PC-9 (cell line): ENCODE data around the gene RXRB. TPM values are rescaled to one million over a fixed set of nuclear protein-coding genes. Genes with fewer than 3 reads are reported as not detected.

Experiments used
- BruUV-seq: library from RNA; stranded (reverse); fragments of 400-500 nt; replicated peaks from 2 replicates; lab custom pipeline; 2021; lab: Mats Ljungman, UMichigan
- CTCF ChIA-PET: fragments of 300-600 bp; sonication (Branson Sonifier 250); formaldehyde crosslinking; loops from one replicate; lab custom pipeline; 2022; ENCODE audit warnings: antibody characterized with exemption; lab: Charles Lee
- POLR2A ChIA-PET: fragments of 300-600 bp; sonication (Branson Sonifier 250); formaldehyde crosslinking; loops from one replicate; lab custom pipeline; 2022; ENCODE audit warnings: antibody characterized with exemption; ENCODE audit not compliant: unreplicated experiment; lab: Charles Lee
- DNase-seq, 2 experiments: peaks; one replicate each; pipeline versions ENCODE4 v3.0.0 to v3.0.0-alpha.2; 2015 to 2022; ENCODE audit warnings: mixed read lengths in 1 of 2
- H2AFZ ChIP-seq: fragments of 200-600 bp; sonication (generic); 2 replicates; pipeline ENCODE4 v1.8.1; 2017; ENCODE audit warnings: antibody characterized with exemption
- H3F3A ChIP-seq: fragments of 200-600 bp; sonication (generic); 2 replicates; pipeline ENCODE4 v1.8.1; 2017; ENCODE audit warnings: antibody characterized with exemption, mild to moderate bottlenecking, low read depth; ENCODE audit not compliant: insufficient read depth
- H3K27ac ChIP-seq: fragments of 200-600 bp; sonication (generic); 2 replicates; pipeline ENCODE4 v1.6.1; 2016; ENCODE audit warnings: mixed run types
- H3K27me3 ChIP-seq: fragments of 200-600 bp; sonication (generic); 2 replicates; pipeline ENCODE4 v1.6.1; 2016; ENCODE audit warnings: low read depth, mixed run types; ENCODE audit not compliant: insufficient read depth
- H3K36me3 ChIP-seq: fragments of 200-600 bp; sonication (generic); 2 replicates; pipeline ENCODE4 v1.6.1; 2016; ENCODE audit warnings: low read depth, mixed run types
- H3K4me1 ChIP-seq: fragments of 200-600 bp; sonication (generic); replicated peaks from 2 replicates; pipeline ENCODE4 v1.6.1; 2016; ENCODE audit warnings: mixed run types; ENCODE audit not compliant: insufficient read depth
- H3K4me2 ChIP-seq: fragments of 200-600 bp; sonication (generic); 2 replicates; pipeline ENCODE4 v1.6.1; 2017; ENCODE audit warnings: mixed run types
- H3K4me3 ChIP-seq: fragments of 200-600 bp; sonication (generic); 2 replicates; pipeline ENCODE4 v1.6.1; 2016; ENCODE audit warnings: mixed run types
- H3K79me2 ChIP-seq: fragments of 200-600 bp; sonication (generic); 2 replicates; pipeline ENCODE4 v1.6.1; 2017; ENCODE audit warnings: low read depth, mixed run types
- H3K9me2 ChIP-seq: fragments of 200-600 bp; sonication (generic); 2 replicates; pipeline ENCODE4 v1.8.1; 2017; ENCODE audit warnings: mild to moderate bottlenecking; ENCODE audit not compliant: insufficient read depth
- H3K9me3 ChIP-seq: fragments of 200-600 bp; sonication (generic); 2 replicates; pipeline ENCODE4 v1.8.1; 2016; ENCODE audit warnings: low read depth; ENCODE audit not compliant: insufficient read depth
- H4K20me1 ChIP-seq: fragments of 200-600 bp; sonication (generic); 2 replicates; pipeline ENCODE4 v1.8.1; 2017; ENCODE audit not compliant: insufficient read depth
- EZH2 ChIP-seq: fragments of 200-600 bp; sonication (generic); IDR thresholded peaks from 2 replicates; pipeline ENCODE4 v1.8.0; 2017; ENCODE audit warnings: antibody characterized with exemption, low read depth
- intact Hi-C: fragments of 100-400 bp; cut with micrococcal nuclease; formaldehyde crosslinking; loops from one replicate; pipeline ENCODE4 v1.10.0; 2022; ENCODE audit not compliant: unreplicated experiment
- total RNA-seq: library from RNA; stranded (reverse); gene quantifications from 2 replicates; pipeline ENCODE4 v1.2.3, GENCODE V29; 2021
- TF ChIP-seq, protein P1 (sequence below): fragments of 200-600 bp; sonication (generic); conservative IDR thresholded peaks from 2 replicates; pipeline ENCODE4 v1.6.1; 2017; ENCODE audit warnings: mixed run types, antibody characterized with exemption, mild to moderate bottlenecking, moderate library complexity

Gene RXRB
- total RNA-seq, 1 experiment from 2014 or later = 49.8 TPM

DNA sequence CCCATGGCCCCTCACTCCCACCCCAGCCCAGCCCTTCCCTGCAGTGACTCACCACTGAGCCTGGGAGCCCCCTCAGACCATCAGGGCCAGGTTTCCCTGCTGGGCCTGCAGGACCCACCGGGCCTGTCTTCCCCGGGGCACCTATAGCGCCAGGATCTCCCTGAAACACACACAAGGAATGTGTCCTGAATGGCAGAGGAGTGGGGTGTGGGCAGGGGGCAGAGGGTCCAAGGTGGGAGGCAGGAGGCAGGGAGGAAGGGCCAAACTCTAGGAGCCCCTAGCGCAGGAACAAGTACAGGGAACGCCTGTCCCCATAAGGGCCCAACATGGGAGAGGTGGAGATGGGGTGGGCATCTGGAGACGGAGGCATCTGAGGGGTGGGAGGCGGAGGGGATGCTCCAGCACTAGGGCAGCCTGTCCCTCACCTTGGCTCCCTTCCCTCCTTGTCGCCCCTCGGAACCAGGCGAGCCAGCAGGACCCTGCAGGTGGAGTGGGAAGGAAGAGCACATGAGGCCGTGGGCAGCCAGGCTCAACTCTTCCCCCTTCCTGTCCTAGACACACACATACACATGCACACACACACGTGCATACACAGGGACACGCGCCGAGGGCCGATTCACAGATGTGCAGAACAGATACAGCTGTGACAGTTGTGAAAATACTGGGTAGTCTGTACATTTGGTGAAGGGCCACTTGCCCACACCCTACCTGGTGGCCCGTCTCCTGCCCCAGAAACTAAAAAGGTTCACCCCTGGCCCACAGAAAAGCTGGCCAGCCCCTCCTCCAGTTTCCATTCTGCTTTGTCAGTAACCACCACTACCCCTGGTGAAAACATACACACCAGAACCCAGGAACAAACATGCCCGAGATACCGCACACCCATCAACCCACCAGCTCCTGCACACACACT lies 32.8 kb downstream of the RXRB start:
- Histone ChIP-seq H3K4me2 (no peak overlapping the region), H3F3A (no peaks in the 10 kb centered on the region), H3K4me3 (no peak overlapping the region), H4K20me1 (no peaks in the 10 kb centered on the region), H3K9me3 (no peaks in the 10 kb centered on the region), H2AFZ (no peak overlapping the region), H3K4me1 (no peaks in the 10 kb centered on the region), H3K27me3 (peaks cover 40% of the 10 kb centered on the region), H3K36me3 (no peaks in the 10 kb centered on the region), H3K9me2 (no peaks in the 10 kb centered on the region), H3K79me2 (no peaks in the 10 kb centered on the region), H3K27ac (no peak overlapping the region)
- no TSS peak for BruUV-seq
- ChIA-PET CTCF (no interaction called here), POLR2A (no interaction called here)
- no peak for TF ChIP-seq EZH2
- TF ChIP-seq, protein P1, sequence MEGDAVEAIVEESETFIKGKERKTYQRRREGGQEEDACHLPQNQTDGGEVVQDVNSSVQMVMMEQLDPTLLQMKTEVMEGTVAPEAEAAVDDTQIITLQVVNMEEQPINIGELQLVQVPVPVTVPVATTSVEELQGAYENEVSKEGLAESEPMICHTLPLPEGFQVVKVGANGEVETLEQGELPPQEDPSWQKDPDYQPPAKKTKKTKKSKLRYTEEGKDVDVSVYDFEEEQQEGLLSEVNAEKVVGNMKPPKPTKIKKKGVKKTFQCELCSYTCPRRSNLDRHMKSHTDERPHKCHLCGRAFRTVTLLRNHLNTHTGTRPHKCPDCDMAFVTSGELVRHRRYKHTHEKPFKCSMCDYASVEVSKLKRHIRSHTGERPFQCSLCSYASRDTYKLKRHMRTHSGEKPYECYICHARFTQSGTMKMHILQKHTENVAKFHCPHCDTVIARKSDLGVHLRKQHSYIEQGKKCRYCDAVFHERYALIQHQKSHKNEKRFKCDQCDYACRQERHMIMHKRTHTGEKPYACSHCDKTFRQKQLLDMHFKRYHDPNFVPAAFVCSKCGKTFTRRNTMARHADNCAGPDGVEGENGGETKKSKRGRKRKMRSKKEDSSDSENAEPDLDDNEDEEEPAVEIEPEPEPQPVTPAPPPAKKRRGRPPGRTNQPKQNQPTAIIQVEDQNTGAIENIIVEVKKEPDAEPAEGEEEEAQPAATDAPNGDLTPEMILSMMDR = no peak
- DNase-seq = no peak
- intact Hi-C loops = no loop called here

DNA sequence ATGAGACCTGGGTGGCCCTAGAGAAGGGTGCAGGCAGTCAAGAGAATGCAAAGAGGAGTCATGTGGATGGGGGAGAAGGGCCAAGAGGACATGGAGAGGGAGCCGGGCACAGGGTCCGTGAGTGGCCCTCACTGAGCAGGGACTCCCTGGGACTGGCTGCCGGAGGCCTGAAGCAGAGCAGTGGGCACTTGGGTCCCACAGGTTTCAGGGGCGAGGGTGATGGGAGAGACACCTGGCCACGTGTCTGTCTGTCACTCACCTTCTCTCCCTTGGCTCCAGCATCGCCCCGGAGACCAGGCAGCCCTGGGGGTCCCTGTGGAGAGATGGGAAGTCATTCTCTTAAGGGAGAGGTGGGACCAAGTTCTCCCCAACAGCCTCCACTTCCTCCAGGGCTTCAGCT lies 33.7 kb downstream of the RXRB start:
- Histone ChIP-seq H3F3A (no peaks in the 10 kb centered on the region), H3K4me2 (no peak overlapping the region), H3K4me1 (peaks cover 1% of the 10 kb centered on the region), H4K20me1 (no peaks in the 10 kb centered on the region), H3K27ac (no peak overlapping the region), H3K4me3 (no peak overlapping the region), H3K79me2 (no peaks in the 10 kb centered on the region), H3K9me2 (no peaks in the 10 kb centered on the region), H2AFZ (no peak overlapping the region), H3K36me3 (no peaks in the 10 kb centered on the region), H3K27me3 (peaks cover 40% of the 10 kb centered on the region), H3K9me3 (no peaks in the 10 kb centered on the region)
- TF ChIP-seq, protein P1 = no peak
- no peak for TF ChIP-seq EZH2
- intact Hi-C loops = no loop called here
- CTCF ChIA-PET = interaction anchor here (0.6 kb wide), 1 partner anchor 134 kb away, joined by 3 read pairs; no protein-coding TSS in a partner anchor
- DNase-seq = no peak
- no TSS peak for BruUV-seq
- POLR2A ChIA-PET = interaction anchor here (0.8 kb wide), 1 partner anchor 43 kb away, joined by 6 read pairs; no protein-coding TSS in a partner anchor

DNA sequence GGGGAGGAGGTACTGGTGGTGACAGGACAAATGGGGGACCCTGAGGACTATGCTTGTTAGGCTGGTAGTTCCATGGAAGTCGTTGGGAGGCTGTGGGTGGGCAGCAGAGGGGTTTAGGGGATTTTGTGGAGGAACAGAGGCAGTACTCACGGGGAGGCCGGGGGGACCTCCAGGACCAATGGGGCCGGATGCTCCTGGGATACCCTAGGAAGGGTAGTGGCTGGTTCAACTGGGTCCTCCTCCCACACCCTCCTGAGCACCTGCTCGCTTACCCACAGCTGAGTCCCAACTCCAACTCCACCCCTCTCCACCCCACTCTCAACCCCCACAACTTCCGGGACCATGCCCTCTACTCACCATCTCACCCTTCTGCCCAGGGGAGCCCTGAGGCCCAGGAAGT lies 34.1 kb downstream of the RXRB start:
- H3K4me2 ChIP-seq = no peak overlapping the region

More for the DNA sequence above, 34.1 kb downstream of the RXRB start:
- intact Hi-C loops = no loop called here
- ChIA-PET POLR2A (interaction anchor here (0.8 kb wide), 1 partner anchor 44 kb away, joined by 6 read pairs; no protein-coding TSS in a partner anchor), CTCF (no interaction called here)
- TF ChIP-seq, protein P1 = no peak
- no peak for TF ChIP-seq EZH2
- Histone ChIP-seq H3K36me3 (no peaks in the 10 kb centered on the region), H3F3A (no peaks in the 10 kb centered on the region), H3K4me1 (peaks cover 4% of the 10 kb centered on the region), H2AFZ (no peak overlapping the region), H3K4me3 (no peak overlapping the region), H3K9me3 (no peaks in the 10 kb centered on the region), H3K27me3 (peaks cover 40% of the 10 kb centered on the region), H3K9me2 (no peaks in the 10 kb centered on the region), H4K20me1 (no peaks in the 10 kb centered on the region), H3K27ac (no peak overlapping the region), H3K79me2 (no peaks in the 10 kb centered on the region)
- BruUV-seq = no TSS peak
- DNase-seq = no peak
